ENCODE results near the gene PIEZO1.

PIEZO1 gene

DNA sequence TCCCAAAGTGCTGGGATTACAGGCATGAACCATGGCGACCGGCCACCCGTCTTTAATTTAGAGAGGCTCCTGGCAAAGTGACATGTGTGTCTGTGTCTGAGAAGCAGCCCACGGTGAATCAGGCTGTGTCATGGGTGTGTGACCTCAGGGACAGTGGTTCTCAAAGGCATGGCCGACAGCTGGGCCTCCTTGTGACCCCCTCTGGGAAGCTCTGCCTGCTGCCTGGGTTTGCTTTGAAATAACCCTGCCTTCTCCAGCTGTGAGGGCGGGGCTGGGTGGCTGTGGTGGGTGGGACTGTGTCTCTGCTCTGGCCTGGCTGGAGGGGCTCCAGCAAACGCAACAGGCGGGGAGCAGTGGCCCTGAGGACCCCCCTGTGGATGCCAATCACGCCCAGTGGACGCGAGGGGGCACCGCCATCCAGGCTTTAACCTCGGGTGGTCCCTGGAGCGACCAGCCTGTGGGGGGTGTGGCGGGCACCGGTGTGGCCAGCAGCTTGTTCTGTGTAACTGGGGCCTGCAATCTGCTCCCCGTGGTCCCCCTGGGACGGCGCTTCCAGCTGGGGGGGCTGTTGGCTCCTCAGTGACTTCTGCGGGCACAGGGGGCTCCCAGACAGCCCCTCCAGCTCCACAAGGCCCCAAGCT is 35.5 kb upstream of the PIEZO1 start:
- Mint-ChIP-seq H3K36me3 (no peaks in the 10 kb centered on the region), H3K27ac (no peak overlapping the region), H3K4me3 (no peak overlapping the region), H3K27me3 (no peaks in the 10 kb centered on the region), H3K9me3 (no peaks in the 10 kb centered on the region), H3K4me1 (no peaks in the 10 kb centered on the region)

DNA sequence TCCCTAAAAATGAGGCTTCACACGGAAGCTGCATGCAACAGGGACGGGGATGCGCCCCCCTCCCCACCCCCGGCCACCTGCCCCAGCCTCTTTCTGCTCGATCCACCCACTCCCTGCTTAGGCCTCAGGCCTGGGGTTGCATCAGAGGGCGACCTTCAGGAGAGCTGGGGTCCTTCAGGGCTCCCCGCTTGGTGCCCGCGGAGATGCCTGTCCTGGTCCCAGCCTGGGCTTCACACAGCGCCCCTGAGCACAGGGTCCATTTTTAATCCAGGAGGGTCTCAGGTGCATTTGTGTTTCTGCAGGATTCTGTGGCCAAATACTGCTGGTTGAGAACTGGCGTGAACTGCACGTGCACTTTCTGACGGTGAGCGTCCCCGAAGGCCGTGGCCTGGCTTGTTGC is 34.1 kb upstream of the PIEZO1 start:
- Mint-ChIP-seq H3K36me3 (no peaks in the 10 kb centered on the region), H3K4me1 (no peaks in the 10 kb centered on the region), H3K4me3 (no peak overlapping the region), H3K27me3 (no peaks in the 10 kb centered on the region), H3K27ac (no peak overlapping the region), H3K9me3 (no peaks in the 10 kb centered on the region)

DNA sequence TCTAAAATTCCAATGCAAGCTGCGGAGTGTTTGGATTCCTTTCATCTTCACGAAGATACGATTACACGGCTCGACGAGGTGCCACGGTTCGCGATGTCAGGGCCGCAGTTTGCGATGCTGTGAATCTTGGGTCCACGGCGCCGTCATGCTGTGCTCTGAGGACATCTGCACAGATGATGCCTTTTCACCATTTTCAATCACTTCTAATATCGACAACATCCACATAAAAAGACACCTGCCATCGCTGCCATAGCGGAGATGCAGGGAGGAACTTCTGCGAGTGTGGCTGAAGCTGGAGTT is 33.5 kb upstream of the PIEZO1 start:
- Mint-ChIP-seq H3K4me1 (no peaks in the 10 kb centered on the region), H3K27me3 (no peaks in the 10 kb centered on the region), H3K27ac (no peak overlapping the region), H3K36me3 (no peaks in the 10 kb centered on the region), H3K4me3 (no peak overlapping the region), H3K9me3 (no peaks in the 10 kb centered on the region)

DNA sequence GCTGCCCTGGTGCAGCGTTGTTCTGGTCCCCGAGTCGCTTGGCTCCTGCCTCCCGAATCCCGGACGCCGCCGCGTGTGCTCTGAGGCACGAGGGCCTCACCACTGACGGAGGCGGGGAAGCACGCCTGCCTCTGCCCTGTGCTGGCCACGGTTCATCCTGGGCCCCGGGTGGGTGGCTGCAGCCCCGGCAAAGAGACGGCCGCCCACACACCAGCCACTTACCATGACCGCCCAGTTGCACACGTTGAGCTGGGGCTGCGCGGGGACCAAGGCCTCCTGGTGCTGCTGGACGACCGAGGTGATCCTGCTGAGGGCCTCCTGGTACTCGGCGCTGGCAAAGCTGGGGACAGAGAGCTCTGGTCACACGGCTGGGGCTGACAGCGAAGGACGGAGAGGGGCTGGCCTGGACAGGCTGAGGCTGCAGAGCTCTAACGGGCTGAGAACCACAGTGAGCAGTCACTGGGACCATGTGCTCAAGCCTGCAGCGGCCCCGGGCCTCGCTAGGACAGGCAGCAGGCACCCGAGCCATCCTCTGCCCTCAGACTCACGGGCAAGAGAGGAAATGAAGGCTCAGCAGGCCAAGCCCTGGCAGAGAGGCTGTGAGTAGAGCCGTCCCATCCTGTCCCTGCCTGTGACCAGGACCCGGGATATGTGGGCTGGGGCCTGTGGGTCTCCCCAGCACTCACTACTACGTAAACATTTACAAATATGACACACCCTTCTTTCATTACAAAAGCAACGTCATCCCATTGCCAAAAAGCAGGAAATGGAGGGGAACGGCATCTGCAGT is 33.0 kb upstream of the PIEZO1 start:
- no peaks in the 10 kb centered on the region for H3K27me3 Mint-ChIP-seq
- no peak overlapping the region for H3K27ac Mint-ChIP-seq
- H3K9me3 Mint-ChIP-seq: no peaks in the 10 kb centered on the region
- no peaks in the 10 kb centered on the region for H3K36me3 Mint-ChIP-seq
- H3K4me1 Mint-ChIP-seq: no peaks in the 10 kb centered on the region
- no peak overlapping the region for H3K4me3 Mint-ChIP-seq

DNA sequence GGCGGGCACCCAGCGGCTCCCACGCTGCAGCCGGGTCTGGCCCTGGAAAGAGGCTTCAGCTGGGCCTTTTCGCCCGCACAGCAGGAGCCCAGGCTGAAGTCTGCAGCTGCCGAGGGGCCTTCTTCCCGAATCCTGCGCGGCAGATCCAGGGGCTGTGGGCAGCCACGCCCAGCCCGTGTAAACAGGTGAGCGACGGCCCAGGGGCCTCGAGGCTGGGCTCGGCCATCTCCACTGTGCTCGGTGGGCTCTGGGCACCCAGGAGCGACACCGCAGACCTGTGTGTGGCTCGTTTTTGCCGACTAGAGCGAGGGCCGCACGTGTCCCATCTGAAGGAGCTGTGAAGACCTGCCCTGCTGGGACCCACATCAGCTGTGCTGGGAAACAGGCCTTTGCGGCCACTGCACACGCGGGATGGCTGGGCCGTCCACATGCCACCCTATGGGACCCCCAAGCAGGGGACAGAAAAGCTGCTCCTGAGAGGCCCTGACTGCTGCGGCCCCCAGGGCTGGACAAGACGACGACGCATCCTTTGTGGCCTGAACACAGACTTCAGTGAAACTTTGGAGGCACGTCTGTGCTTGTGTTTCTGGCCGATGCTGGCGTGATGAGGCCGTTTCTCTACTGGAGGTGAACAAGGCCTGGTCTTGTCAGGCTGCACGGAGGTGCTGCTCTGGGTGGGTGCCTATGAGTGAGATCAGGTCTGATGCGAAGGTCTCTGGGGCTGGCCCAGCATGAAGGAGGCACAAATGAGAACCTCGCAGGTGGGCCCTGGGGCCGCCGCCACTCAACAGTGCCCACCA is 31.9 kb upstream of the PIEZO1 start:
- peaks cover 3% of the 10 kb centered on the region for H3K4me1 Mint-ChIP-seq
- H3K27ac Mint-ChIP-seq: no peak overlapping the region
- no peak overlapping the region for H3K4me3 Mint-ChIP-seq
- H3K36me3 Mint-ChIP-seq: no peaks in the 10 kb centered on the region
- no peaks in the 10 kb centered on the region for H3K9me3 Mint-ChIP-seq
- H3K27me3 Mint-ChIP-seq: no peaks in the 10 kb centered on the region

DNA sequence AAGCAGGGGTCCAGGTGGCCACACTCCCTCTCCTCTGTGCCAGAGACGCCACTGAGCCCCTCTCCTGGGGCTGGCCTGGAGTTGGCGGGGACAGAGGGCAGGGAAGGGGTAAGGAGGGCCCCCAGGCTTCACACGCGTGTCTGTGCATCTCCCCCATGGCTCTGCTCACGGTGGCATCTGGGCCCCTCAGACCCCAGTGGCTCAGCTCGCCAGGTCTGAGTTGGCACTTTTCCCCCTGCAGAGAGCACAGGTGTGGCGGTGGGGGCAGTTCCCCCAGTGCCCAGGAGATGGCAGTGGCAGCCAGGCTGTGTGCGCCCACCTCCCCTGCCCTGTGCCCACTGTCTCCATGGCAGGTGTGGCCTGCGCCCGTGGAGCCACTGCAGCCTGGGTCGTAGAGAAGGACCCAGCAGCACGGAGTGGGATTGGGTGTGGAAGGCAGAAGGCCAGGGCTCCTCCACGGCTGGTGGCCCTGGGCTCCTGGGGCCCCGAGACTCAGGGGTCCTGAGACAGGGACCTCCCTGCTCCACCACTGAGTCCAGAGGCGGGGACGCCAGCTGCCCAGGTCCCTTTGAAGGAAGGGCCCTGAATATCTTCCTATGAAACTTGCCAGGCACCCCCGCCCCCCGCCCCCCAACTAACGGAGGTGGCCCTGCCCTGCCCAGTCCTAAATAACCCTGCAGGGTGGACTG is 31.0 kb upstream of the PIEZO1 start:
- H3K4me1 Mint-ChIP-seq: peaks cover 3% of the 10 kb centered on the region

DNA sequence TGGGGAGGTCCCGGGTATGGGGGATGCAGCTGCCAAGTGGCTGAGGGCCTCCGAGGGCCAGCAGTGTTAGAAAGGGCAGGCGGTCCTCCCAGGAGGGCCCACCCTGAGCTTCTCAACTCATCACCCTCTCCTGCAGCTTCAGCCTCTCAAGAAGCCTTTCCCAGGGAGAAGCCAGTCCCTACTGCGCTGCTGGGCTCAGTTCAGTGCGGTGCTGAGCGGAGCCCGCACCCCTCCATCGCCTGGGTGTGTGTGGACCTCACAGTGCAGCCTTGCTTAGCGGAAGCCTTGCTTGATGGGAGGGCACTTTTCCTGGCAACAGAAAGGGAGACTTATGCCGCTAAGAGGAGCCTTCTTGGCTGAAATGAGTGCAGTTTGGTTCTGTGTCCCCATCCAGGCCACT is 30.2 kb upstream of the PIEZO1 start:
- H3K9me3 Mint-ChIP-seq: no peaks in the 10 kb centered on the region
- no peak overlapping the region for H3K4me3 Mint-ChIP-seq
- H3K36me3 Mint-ChIP-seq: no peaks in the 10 kb centered on the region
- H3K4me1 Mint-ChIP-seq: peaks cover 5% of the 10 kb centered on the region
- H3K27ac Mint-ChIP-seq: no peak overlapping the region
- no peaks in the 10 kb centered on the region for H3K27me3 Mint-ChIP-seq

More for the DNA sequence above, 31.0 kb upstream of the PIEZO1 start:
- no peak overlapping the region for H3K4me3 Mint-ChIP-seq
- H3K27ac Mint-ChIP-seq: no peak overlapping the region
- H3K27me3 Mint-ChIP-seq: no peaks in the 10 kb centered on the region
- no peaks in the 10 kb centered on the region for H3K9me3 Mint-ChIP-seq
- H3K36me3 Mint-ChIP-seq: no peaks in the 10 kb centered on the region

DNA sequence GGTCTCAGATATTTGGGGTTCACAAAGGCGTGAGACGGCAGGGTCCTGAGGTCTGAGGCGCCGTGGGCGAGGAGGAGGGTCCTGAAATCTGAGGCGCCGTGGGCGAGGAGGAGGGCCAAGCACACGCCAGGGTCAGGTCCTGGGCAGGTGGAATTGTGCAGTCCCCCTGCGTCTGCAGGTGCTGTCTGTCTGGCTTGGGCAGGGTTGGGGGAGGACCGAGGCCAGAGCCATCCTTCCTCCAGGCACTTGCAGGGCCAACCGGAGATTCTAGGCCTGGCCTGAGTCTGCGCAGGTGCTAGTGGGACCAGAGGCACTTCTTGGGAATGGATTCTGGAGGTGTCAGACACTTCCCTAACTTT is 29.1 kb upstream of the PIEZO1 start:
- no peaks in the 10 kb centered on the region for H3K27me3 Mint-ChIP-seq
- H3K9me3 Mint-ChIP-seq: no peaks in the 10 kb centered on the region
- peak overlapping the region; percentile 35 for H3K27ac Mint-ChIP-seq
- H3K4me3 Mint-ChIP-seq: peak overlapping the region; percentile 51
- no peaks in the 10 kb centered on the region for H3K36me3 Mint-ChIP-seq
- H3K4me1 Mint-ChIP-seq: peaks cover 13% of the 10 kb centered on the region

DNA sequence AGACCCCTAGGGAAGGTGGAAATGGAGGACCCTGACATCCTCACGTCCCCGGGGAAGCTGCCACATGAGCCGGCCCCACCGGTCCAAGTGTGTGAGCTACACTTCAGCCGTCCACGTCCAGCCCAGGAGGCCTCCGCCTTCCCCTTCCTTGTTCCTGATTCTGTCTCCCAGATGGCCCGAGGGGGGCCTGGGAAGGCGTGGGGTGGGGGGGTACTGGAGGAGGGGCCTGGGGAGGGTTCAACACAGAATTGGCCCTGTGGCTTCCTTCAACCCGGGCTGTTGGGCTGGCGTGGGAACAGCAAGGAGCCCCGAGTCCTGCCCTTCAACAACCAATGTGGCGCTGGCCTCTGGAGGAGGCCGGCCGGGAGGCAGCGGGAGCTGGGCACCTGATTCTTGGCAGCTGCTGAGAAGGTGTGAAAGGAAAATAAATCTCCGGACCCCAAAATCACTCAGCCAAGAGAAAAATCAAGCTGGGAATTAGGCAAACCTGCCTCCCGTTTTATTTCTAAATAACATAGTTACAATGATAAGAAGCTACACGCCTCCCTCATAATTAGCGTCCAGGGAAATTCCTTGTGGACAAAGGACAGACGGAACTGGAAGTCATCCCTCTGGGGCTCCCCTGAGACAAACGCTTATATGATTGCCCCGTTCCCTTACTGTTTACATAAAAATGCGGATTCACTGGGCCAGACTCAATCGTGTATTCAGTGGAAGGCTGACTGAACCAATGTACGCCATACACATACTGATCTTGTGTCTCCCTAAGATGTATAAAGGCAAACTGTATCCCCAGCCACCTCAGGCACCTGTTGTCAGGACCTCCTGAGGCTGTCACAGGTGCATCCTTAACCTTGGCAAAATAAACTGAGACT is 28.5 kb upstream of the PIEZO1 start:
- no peaks in the 10 kb centered on the region for H3K9me3 Mint-ChIP-seq
- no peaks in the 10 kb centered on the region for H3K27me3 Mint-ChIP-seq
- H3K36me3 Mint-ChIP-seq: no peaks in the 10 kb centered on the region
- peaks cover 16% of the 10 kb centered on the region for H3K4me1 Mint-ChIP-seq
- peak overlapping the region; percentile 35 for H3K27ac Mint-ChIP-seq
- peak overlapping the region; percentile 51 for H3K4me3 Mint-ChIP-seq

DNA sequence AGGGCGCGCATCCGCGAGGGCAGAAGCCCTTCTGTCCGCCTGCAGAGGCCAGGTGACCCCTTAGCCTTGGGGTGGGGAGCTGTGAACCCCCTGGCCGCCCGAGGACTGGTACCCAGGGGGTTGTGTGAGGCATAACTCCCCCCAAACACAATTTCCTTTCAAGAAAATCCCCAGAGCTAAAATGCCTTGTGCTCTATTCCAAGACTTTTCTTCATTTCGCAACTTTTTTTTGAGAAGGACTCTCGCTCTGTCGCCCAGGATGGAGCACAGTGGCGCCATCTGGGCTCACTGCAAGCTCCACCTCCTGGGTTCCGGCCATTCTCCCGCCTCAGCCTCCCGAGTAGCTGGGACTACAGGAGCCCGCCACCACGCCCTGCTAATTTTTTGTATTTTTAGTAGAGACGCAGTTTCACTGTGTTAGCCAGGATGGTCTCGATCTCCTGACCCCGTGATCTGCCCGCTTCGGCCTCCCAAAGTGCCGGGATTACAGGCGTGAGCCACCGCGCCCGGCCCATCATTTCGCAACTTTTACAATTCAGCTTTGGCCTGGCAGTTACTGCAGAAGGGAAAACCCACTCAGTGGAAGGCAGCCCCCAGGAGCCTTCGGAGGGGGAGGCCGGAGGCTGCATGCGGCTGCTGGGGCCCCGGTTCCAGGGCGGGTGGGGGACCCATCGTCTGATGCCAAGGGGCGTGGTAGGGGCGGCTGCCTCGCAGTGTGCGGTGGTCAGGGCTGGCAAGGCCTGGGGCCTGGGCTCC is 27.7 kb upstream of the PIEZO1 start:
- Mint-ChIP-seq H3K4me1 (peaks cover 16% of the 10 kb centered on the region), H3K9me3 (no peaks in the 10 kb centered on the region), H3K27me3 (no peaks in the 10 kb centered on the region), H3K36me3 (no peaks in the 10 kb centered on the region), H3K27ac (peak overlapping the region; percentile 79), H3K4me3 (peak overlapping the region; percentile 84)

DNA sequence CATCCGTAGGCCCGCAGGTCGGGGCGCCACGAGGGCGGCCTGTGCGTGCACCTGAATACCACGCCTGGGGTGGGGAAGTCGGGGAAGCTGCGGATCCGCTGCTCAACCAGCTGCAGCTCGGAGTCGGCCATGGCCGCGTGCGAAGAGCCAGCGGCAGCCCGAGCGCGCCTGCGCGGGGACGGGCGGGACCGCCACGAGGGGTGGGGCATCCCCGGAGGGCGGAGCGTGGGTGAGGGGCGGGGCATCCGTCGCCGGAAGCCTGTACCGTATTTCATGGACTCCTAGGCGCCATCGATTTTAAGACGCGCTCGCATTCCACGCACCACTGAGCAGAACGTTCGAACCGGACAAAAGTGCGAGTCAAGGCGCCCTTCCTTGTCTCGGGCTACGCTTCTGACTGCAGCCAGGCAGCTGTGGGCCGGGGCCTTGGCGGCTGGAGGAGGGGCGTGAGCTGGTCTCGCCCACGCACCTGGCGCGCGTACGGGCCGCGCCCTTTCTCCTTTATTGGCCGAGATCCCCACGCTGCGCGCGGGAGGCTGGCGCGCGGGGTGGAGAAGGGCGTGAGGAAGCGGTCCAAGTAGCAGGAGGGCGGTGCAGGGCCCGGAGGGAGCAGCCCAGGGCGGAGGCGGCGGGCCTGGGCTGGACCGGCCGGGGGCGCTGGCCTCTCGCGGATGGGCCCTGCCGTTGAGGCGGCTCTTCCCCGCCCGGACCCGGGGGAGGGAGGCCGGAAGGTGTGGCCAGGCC is 26.9 kb upstream of the PIEZO1 start, which contains the start of gene APRT:
APRT (minus strand) TSS at position 160 of the 744 bp plus-strand sequence; CDS start at position 131, 29 bp downstream.
- H3K27ac Mint-ChIP-seq: peak within 1 kb of the TSS; percentile 97
- no peaks in the 10 kb centered on the region for H3K27me3 Mint-ChIP-seq
- no peaks in the 10 kb centered on the region for H3K36me3 Mint-ChIP-seq
- peak within 1 kb of the TSS; percentile 96 for H3K4me3 Mint-ChIP-seq
- H3K4me1 Mint-ChIP-seq: peaks cover 16% of the 10 kb centered on the region
- H3K9me3 Mint-ChIP-seq: no peaks in the 10 kb centered on the region

DNA sequence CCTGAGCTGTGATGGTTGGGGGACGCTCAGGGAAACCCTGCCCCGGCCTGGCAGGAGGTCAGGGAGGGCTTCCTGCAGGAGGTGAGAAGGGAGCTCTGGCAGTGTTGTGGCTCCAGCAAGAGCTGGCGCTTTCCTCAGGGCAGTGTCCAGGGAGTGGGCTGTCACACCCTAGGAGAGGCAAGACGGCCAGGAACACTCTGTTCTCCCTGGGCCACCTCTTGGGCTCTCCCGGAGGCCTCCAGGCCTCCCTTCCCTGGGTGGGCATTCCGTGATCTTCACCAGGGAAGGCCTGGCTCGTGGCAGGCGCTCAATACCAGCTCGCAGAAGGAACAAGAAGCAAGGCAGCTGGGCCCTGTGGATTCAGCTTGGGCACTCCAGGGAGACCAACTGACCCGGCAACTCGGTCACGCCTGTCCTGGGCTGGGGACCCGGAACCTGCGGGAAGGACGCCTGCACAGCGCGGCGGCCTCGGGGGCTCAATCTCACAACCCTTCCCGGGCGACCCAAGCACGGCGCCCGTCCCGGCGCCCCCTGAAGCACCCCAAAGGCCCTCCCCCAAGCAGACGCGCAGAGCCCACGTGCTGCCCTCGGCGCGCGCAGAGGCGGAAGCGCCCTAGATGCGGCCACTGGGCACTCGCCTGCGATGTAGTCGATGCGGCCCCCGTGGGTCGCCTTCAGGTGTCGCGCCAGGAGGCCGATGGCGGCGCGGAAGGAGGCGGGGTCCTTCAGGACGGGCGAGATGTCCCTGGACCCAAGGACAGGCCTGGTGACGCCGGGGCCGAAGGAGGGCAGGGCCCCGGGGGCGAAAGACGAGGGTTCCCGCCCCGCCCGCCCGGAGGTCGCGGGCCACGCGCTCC is 26.1 kb upstream of the PIEZO1 start:
- H3K4me1 Mint-ChIP-seq: peaks cover 16% of the 10 kb centered on the region
- no peaks in the 10 kb centered on the region for H3K36me3 Mint-ChIP-seq
- peak overlapping the region; percentile 97 for H3K27ac Mint-ChIP-seq
- no peaks in the 10 kb centered on the region for H3K9me3 Mint-ChIP-seq
- H3K4me3 Mint-ChIP-seq: peak overlapping the region; percentile 89
- no peaks in the 10 kb centered on the region for H3K27me3 Mint-ChIP-seq
